HG03558 (cell line): ENCODE results near the gene FNDC11.
"Not testable (repeated sequence)": the region's sequence is repeated elsewhere in the genome, so short reads cannot be mapped to it uniquely, and the experiment has no call there.

Experiments
- ATAC-seq: cut with Tn5 transposase; IDR thresholded peaks from one replicate; pipeline ENCODE4 v1.9.1; 2021; ENCODE audit warnings: moderate number of reproducible peaks; ENCODE audit not compliant: unreplicated experiment; ENCODE audit errors: extremely low read depth

Gene FNDC11, protein sequence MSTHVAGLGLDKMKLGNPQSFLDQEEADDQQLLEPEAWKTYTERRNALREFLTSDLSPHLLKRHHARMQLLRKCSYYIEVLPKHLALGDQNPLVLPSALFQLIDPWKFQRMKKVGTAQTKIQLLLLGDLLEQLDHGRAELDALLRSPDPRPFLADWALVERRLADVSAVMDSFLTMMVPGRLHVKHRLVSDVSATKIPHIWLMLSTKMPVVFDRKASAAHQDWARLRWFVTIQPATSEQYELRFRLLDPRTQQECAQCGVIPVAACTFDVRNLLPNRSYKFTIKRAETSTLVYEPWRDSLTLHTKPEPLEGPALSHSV

DNA sequence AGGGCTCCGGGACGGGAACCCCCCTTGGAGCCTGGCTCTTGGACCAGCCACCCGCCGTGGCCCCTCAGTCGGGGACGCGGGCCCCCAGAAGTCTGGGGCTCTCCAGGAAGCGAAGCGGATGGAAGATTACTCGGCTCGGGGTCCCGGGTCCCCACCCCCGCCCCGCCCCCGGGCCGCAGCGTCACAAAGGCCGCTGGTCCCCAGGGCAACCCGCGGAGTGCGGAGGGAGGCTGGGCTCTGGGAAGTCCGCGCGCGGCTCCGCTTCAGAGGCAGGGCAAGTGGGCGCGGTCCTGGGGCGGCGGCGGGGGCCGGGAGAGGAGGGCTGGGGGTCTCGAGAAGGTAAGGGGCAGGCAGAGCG is at the start of gene FNDC11:
TSS of gene FNDC11 (plus strand) at position 227 of the 358 bp plus-strand sequence. CDS start 1,505 bp downstream, outside the sequence.
- ATAC-seq: no peak

- no peak for ATAC-seq
Measured at GRCh38 chr20:63504642-63505041, 49.3 kb upstream of the FNDC11 start.

GRCh38 chr20:63505281-63505680 is 48.7 kb upstream of the FNDC11 start:
- no peak for ATAC-seq

DNA sequence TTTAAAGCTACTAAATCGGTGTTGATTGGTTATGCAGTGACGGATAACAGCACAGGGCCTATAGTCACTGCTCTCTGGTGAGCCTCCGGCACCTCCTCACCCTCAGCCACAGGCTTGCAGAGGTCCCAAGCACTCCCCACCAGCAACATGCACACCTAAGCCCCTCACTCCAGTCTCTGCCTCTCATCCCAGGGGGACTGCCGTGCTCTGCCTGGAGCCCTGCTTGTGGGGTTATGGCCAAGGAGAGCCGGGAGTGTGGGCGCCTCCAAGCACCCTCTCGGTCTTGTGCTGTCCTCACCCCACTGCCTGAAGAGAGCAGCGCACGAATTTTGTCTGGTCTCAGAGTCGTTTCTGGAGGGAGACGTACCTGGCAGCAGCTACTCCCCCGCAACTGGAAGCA is 48.2 kb upstream of the FNDC11 start:
- ATAC-seq: no peak

GRCh38 chr20:63507083-63507743 is 46.7 kb upstream of the FNDC11 start:
- no peak for ATAC-seq

- no peak for ATAC-seq
Measured at GRCh38 chr20:63508072-63508768, 45.7 kb upstream of the FNDC11 start.

DNA sequence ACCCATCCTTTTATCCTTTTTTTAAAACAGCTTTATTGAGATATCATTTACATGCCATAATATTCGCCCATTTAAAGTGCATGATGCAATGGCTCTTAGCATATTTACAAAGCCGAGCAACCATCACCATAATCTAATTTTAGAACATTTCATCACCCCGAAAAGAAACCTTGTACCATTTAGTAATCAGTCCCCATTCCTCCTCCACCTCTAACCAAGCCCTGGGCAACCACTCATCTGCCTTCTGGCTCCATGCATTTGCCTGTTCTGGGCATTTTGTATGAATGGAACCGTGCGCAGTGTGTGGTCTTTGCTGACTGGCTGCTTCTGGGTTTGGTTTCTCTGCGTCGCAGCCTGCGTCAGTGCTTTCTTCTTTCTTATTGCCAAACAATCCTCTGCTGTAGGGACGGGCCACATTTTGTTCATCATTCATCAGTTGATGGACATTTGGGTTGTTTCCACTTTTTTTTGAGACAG is 44.8 kb upstream of the FNDC11 start:
- ATAC-seq: no peak

DNA sequence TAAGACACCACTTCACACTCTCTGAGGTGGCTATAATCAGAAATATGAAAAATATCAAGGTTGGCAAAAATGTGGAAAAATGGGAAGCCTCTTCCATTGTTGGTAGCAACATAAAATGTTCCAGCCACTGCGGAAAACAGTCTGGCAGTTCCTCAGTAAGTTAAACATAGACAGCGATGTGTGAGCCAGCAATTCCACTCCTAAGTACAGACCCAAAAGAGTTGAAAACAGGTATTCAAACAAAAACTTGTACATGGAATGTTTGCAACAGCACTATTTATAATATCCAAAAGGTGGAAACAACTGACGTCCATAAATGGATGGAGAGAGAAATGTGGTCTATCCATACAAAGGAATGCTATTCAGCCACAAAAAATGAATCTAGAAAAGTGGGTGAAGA is 40.8 kb upstream of the FNDC11 start:
- no peak for ATAC-seq

GRCh38 chr20:63514520-63514919 is 39.4 kb upstream of the FNDC11 start:
- not testable (repeated sequence) for ATAC-seq

DNA sequence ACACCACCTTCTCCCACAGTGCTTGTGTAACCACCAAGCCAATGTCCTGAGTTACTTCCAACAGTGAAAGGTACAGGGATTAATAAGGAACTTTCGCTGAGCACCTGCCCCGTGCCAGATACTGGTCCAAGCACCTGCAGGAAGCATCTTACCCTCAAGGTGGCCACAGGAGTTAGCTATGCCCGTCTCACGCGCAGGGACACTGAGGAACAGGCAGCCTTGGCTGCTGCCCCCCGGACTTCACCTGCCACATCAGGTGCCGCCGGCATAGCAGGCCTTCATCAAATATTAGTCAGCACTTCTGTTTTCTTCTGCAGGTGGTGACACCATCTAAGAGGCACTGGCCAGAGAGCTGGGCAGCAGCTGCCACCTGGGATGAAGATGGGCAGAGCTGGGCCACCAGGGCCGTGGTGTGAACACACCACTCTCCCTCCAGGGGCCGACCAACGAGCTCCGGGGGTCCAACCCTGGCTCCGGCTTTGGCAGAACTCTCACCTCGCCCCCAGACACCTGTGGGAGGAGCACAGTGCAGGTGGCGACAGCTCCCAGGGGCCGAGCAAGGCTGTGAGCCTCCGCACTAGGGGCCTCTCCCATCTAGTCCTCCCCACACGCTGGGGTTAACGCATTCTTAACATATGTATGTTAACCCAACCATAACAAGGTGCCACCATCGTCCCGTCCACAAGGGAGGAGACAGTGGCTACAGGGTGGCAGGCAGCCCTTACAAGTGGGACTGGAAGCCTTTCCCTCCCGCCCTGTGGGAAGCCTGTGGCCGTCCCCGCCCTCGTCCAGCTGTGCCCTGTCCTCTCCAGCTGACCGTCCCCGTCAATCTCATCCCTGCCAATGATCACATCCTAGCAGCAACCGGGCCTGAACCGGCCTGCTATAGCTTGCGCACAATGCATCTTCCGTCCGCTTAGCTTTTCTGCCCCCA is 36.3 kb upstream of the FNDC11 start:
- ATAC-seq: no peak

- no peak for ATAC-seq
Measured at GRCh38 chr20:63518351-63518861, 35.6 kb upstream of the FNDC11 start.

DNA sequence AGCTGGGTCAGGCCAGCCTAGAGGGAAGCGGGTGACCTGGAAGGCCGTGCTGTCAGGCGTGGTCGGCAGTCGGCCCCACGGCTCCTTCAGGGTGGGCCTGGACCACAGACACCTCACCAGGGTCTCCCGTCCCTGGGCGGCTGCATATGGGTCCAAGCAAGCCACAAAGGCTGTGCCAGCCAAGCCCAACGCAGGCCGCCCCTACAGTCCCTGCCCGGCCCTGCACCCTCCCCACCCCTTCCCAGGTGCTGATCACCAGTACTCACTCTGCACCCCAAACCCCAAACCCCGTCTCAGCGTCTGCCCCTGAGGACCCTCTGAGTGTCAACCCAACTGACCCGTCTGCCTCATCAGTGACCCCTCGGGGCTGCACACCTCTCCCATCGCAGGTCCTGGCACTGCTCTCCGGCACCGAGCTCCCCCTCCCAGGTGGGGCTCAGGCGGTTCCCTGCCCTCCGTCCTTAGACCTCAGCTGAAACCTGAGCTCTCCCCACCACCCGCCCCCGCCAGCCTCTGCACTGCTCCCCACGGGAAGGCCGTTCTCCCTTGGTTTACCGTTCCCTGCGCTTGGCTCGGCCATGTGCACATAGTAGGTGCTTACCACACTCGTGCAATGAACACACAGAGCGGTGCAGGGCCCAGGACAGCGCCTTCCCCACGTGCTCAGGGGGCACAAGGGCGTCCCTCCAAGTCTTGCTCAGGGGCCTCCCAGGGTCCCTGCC is 34.9 kb upstream of the FNDC11 start:
- no peak for ATAC-seq

- ATAC-seq: no peak
Measured at GRCh38 chr20:63519668-63520503, 34.1 kb upstream of the FNDC11 start.

- no peak for ATAC-seq
Measured at GRCh38 chr20:63520504-63520933, 33.4 kb upstream of the FNDC11 start, which contains the start of gene PPDPF. Gene PPDPF (plus strand): TSS chr20:63520765. CDS start chr20:63521309, 544 bp downstream.

- no peak for ATAC-seq
Measured at GRCh38 chr20:63520934-63521601, 32.9 kb upstream of the FNDC11 start.

DNA sequence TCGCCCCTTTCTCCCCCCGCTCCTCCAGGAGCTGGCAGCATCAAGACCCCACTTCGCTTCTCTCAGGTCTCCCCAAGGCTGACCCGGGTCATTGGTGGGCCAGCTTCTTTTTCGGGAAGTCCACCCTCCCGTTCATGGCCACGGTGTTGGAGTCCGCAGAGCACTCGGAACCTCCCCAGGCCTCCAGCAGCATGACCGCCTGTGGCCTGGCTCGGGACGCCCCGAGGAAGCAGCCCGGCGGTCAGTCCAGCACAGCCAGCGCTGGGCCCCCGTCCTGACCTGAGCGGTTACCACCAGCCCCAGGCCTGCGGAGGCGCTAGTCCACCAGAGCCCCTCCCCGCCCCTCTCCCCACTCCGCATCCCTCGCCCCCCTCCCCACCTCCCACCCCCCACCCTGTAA is 32.4 kb upstream of the FNDC11 start:
- ATAC-seq: no peak

GRCh38 chr20:63522091-63522868 is 31.7 kb upstream of the FNDC11 start:
- no peak for ATAC-seq
